NCI-H1436 treated with DMSO at 0.1 percent for 48 hours (cell line): ENCODE results near the gene SHC3.

ENCODE experiments used
- DNase-seq: peaks from one replicate; lab custom pipeline; 2025; lab: John Stamatoyannopoulos, UW

Gene SHC3

DNA sequence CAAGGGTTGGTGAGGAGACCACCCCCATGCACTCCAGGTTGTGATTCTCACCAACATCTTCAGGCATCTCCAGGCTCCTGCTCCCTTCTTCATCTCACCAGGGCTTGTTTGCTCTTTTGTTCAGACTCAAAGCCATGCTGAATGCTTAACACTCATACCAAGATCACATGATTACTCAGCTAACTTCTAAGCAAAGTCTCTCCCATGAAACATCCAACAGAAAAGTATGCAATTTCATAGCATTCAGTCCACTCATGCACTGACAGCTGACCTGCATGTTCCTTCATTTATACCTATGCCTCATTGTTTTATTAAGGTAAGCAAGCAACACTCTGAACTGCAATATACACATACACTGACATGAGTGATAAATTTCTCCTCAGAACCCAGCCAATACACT is 69.0 kb downstream of the SHC3 start:
- no peak for DNase-seq

DNA sequence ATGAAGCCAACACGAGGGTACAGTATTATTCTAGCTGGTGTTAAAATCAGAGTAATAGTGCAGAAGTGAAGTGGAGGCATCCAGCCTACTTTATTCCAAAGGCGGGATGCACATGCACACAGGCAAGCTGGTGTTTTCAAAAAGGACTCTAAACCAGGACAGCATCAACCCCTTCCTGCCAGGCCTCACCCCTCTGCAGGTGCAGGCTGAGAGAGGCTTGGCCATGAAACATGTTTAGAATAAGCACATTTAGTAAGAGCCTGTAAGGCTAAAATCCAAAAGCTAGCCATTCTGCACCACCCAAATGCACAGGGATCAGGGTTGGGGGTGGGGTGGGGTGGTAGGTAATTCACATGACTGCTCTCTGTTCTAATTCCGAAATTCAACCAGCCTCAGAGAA is 71.2 kb downstream of the SHC3 start:
- DNase-seq = no peak

DNA sequence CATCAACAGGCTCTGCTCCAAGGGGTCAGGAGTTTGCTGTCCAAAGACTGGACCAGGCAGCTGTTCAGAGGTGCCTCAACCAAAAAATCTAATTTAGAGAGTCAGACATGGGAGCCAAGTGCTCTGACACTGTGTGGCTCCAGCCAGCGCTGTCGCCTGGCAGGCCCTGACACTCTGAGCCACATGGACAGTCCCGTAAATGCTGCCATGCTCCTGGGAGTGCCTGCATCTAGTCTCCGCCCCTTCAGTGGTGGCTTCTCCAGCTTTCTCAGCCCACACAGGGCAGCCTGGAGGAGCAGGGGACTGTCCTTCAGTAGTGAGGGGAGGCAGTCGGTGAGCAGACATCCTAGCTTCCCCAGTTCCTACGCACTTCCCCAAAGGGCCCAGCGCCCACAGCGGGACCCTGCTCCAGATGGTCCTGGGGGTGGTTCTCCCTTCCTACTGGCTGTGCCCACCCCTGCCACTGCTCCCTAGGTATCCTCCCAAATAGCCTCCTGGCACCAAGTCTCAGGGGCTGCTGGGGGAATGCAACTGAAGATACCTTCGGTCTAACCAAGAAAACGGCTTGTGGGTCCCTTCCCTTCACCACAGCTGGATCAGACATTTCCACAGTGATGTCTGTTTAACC is 72.3 kb downstream of the SHC3 start:
- DNase-seq = no peak

DNA sequence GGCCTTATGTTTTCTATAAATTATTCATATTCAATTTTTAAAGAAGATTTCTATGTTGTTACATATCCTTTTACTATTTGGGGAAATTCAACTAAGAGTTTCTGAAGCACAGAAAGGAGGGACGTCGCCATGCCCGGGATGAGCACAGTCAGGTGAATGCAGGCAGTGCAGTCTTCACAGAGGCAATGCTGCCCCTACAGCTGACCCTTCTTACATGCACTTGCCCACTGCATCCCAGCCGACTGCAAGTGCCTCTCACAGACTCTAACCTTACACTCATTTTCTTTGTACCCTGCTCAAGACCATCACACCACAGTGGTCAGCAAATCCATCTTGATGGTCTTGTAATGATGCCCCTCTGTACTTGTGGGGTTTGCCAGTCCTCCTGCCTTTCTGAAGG is 73.8 kb downstream of the SHC3 start:
- DNase-seq = no peak

DNA sequence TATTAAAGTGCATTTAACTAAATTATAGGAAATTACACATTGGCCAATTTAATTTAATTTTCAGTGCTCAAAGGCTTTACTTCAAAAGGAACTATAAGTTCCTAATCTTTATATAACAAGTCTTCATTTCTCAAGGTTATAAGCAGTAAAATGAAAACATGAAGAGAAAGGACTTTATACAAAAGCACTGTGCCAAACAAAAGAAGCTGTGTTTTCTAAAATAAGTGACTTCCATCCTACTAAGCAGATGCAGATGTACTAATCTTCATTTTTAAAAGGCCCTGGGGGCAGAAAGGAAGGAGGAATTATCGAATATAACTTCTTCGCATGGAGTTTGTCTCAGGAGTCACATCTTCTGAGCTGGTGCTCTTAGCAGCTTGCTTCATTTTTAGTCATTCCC is 81.4 kb downstream of the SHC3 start:
- DNase-seq = no peak

DNA sequence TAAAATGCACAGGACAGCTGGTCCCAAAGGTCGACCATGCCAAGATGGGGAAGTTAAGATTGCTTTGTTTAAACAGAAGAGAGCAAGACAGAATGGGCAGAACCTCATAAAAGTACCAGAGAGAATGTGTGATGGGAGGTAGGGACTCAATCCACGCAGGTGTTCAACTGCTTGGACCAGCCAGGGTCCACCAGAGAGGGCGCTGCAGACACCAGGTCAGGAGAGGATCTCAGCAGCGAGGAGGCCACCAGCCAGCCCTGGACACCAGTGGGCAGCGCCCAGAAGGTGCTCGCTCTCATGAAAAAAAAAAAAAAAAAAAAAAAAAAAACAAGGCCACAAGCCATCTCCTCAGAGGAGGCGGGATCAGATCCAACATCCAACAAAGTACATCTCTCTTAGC is 81.8 kb downstream of the SHC3 start:
- no peak for DNase-seq

DNA sequence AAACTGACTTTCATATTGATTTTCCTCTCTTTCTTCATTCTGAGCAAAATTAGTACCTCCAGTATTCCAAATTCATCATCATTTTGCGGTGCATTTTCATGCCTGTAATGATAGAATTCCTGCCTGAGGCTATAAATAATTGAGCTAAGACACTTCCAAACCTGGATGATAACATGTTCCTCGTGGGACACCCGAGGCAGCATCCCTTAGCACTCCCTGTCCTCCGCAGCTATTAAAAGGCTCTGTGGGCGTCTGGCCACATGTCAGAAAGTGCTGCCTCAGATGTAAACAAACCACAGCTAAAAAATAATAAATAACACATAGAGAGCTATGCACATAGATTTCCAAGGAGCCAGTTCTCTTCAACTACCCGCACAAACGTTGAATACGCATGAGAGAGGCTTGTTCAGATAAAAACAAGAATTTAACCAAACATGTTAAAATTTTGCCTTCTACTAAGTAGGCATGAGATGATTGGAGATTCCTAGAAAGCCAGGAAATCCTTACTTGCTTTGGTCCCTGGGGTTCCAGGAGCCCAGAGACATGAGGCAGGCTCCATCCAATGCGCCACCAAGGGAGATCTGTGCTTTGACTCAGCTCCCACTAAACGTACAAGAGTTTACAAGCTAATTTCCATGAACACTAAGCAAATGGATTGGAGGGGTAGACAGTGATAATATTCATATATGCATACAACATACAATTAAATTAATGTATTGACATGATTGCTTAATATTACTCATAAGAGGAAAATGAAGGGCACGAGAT is 82.7 kb downstream of the SHC3 start:
- DNase-seq = no peak

DNA sequence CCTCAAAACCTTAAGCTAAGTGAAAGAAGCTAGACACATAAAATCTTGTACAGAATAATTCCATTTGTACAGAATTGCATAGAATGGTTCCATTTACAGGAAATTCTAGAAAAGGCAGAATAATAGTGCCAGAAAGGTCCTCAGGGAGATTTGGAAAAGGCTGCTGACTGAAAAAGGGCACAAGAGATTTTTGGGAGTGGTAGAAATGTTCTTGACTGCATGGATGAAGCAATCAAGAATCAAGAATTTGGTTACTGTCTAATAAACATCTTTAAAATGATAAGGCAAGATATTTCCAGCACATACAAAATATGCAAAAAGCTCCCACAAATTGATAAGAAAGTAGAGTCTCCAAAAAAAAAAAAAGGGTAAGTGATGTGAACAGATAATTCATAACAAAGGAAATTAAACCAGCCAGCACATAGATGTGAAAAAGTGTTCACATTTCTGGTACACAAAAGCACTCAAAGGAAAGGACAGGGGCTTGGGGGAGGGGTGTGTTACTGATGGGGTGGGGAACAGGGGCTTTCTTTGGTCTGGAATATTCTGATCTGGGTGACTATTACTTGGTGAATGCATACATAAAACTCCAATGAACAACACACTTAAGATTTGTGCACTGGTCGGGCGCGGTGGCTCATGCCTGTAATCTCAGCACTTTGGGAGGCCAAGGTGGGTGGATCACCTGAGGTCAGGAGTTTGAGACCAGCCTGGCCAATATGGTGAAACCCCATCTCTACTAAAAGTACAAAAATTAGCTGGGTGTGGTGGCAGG is 85.2 kb downstream of the SHC3 start:
- DNase-seq = no peak

DNA sequence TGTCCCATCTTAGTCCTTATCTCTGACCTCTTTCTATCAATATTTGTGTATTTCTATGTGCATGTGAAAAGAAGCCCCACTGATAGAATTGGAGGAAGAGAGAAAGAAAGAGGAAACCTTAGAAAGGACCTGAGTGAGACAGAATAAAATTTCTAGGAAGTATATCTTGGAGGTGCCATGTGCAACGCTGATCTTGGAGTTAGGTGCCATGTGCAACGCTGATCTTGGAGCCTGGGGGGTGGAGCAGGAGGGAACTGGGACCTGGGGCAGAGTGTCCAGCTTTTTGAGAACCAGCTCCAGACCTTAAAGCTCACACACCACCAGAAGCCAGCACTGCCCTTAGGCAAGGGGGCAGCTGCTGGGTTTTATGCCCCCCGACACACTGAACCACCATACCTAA is 89.4 kb downstream of the SHC3 start:
- DNase-seq = no peak

DNA sequence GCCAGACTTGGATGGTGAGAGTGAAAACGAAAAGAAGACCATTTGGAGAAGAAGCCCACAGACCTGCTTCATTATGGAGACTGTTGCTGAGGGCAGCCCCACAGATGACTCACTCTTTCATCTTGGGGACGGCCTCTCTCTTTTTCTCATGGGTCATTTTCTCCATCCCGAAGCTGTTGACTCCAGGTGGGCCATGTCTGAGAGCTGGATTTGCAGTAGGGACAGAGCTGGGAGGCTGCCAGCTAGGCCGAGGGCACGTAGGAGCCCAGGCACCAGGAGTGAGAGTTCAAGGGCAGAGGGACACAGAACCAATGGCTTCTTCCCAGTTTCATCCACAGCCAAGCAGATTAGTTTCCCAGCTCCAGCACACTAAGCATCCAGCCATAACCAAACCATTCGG is 95.0 kb downstream of the SHC3 start:
- DNase-seq = no peak

DNA sequence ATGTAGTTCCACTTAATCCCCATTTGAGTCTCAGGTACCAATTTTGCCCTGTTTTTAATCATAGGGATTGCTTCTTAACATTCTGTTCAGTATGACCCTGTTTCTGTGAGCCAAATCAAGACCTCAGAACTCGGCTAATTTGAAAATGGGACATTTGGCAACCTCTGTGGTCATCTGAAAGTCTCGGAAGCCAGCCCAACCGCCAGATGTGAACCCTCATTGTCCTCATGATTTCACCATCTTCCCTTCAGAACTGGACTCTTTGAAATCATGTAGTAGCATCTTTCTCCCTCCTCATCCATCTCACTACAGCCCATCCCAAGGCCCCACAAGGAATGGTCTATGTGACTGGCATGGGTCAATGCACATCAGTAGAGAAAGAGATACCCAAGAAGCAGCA is 98.4 kb downstream of the SHC3 start:
- no peak for DNase-seq

DNA sequence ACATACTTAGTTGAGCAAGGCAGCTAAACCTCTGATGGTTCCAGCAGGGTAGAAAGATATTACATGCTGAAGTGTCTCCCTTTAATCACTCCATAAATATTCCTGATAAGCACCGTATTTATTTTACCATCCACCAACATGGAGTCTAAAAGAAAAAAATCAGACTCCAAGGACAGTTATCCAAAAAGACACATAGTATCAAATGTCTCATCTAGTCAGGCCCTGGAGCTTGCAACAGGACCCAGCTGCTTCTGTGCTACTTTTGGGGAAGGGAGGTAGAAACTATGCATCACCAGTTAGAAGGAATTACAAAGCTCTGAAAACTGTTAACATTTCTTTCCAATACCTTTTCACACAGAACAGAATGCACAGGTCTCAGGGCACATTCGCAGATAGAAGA is 99.2 kb downstream of the SHC3 start:
- no peak for DNase-seq

DNA sequence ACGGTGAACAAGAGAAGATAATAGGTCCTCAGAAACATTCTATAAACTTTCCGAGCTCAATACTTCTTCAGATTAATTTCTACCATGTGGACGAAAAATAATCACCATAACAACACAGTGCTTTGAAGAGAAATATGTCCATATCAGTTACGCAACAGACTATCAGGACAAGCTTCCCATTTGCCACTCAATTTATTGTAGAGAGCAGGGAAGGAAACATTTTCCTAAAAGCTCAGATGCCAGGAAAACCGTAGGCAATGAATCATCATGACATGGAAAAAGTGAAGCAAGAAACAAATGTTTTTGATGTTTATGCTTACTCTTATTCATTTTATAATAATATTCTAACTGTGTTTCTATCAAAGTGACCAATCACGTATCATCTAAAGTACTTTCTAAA is 99.8 kb downstream of the SHC3 start:
- no peak for DNase-seq

DNA sequence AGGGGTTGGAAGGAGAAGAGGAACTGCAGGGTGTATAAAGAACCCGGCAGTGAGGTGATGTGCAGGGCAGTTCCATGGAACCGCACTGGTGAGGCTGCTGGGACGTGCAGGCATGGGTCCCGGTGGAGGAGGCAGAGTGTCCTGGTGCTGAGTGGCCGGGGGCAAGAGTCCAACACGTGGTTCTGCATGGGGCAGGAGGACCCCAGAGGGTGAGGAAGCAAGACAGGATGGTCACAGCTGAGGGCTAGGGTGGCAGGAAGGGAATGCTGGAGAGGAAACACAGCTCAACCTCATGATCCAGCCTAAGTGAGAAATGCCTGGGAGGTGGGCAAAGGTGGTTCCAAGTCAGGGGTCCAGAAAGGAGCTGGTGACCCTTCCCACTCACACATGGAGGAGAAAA is 100.2 kb downstream of the SHC3 start:
- DNase-seq = no peak

DNA sequence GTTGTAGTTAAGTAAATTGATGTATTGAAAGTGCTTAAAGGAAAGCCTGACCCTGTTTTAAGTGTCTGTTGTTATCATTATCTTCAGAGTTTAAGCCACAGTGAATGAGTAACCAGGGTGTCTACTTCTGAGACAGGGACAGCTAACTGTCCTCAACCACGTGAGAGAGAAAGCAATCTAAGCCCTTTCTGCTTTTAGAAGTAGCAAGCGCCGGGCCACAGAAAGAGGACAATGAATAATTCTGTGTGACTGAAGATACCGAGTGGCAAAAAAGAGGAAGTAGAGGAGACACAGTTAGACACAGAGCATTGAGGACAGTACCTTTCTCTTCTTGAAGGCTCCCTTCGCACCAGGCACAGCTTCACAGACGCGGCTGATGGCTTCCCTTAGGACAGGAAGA is 101.1 kb downstream of the SHC3 start:
- DNase-seq = no peak

DNA sequence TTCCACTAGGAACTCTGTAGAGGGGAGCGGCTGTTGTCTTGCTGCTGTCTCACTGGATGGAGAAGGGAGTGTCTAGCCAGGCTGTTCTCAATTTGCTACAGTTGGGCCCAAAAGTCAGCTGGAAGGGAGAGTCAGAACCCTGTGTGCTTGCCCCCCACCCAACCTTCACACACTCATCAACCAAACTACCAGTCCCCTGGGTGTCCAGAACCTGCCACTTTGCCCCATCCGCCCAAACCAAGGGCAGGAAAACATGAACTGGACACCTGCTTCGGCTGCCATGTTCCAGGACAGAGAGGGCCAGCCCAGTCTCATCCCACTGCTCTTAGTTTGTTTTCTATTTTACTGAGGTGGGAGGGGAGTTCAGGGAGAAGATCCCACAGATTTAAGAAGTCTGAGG is 105.2 kb downstream of the SHC3 start:
- DNase-seq = no peak

DNA sequence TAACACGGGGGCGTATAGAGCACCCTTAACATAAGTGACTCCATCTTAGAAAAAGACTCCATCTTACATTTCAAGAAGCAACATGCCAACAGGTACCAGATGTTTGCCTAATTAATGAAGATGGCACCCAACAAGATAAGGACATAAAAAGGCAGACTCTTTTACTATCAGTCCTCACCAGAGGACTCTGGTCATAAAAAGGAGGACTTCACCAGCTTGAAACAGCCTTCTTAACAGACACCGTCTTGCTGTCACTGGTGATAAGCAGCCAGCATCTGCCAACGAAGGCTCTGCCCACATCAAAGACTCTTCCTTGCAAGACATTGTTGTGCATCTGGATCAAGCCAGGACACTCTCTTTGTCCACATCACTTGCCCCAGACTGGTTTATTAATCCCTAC is 107.0 kb downstream of the SHC3 start:
- DNase-seq = no peak

DNA sequence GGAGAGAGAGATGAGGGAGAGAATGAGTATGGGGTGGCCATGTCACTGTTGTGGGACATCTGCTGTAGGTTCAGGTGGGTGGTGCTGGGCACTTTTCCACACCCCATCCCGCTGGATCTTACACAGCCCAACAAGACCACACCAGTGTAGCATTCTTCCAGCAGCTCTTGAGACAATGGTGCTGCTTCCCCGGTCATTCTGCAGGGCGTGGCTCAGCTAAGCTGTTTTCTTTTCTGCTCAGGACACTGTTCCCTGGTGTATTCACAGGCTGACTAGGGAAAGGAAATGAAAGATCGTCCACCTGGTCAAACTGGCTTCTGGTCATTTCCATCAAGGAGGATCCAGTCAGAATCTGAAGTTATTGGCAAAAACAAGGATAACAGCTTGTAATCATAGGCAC is 111.8 kb downstream of the SHC3 start:
- DNase-seq = no peak

DNA sequence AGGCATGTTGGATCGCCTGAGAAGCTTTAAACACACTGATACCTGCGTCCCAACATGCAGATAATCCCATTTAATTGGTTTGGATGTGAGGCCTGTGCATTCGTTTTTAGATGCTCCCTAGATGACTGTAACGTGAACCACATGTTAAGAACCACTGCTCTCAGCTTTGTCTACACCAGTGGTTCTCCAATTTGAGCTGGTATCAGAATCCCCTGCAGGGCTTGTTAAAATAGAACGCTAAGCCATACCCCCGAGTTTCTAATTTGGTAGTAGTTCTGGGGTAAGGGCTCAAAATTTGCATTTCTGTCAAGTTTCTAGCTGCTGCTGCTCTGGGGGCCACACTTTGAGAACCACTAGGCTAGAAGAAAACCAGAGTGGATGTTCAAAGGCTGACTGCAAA is 112.7 kb downstream of the SHC3 start:
- no peak for DNase-seq

DNA sequence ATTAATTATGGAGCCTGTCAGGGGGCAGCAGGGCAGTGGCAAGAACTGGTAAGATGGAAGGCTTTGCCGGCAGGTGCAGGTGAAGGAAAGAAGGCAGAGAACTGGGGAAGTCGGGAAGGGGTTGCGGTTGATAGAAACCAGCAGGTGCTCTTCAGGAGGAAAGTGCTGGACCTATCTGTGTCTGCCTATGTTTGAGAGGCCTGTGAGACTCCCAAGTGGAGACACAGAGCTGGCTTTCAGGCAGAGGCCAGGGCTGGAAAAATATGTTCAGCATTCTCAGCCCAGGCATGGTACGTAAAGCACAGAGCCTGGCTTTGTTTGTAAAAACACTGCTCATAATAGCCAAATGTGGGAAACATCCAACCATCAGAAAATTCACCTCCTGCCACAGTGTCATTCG is 117.8 kb downstream of the SHC3 start:
- no peak for DNase-seq

DNA sequence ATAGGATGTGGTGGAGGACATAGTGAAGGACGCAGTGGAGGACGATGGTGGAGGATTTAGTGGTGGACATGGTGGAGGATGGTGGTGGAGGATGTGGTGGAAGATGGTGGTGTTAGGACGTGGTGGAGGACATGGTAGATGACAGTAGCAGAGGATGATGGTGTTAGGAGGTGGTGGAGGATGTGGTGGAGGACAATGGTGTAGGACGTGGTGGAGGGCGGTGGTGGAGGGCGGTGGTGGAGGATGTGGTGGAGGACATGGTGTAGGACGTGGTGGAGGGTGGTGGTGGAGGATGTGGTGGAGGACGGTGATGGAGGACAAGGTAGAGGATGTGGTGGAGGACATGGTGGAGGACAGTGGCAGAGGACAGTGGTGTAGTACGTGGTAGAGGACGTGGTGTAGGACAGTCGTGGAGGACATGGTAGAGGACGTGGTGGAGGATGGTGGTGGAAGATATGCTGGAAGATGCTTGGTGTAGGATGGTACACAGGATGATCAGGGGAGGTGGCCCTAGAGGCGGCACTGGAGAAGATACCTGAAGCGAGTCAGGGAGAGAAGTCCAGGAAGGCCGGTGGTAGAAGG is 118.6 kb downstream of the SHC3 start:
- no peak for DNase-seq

DNA sequence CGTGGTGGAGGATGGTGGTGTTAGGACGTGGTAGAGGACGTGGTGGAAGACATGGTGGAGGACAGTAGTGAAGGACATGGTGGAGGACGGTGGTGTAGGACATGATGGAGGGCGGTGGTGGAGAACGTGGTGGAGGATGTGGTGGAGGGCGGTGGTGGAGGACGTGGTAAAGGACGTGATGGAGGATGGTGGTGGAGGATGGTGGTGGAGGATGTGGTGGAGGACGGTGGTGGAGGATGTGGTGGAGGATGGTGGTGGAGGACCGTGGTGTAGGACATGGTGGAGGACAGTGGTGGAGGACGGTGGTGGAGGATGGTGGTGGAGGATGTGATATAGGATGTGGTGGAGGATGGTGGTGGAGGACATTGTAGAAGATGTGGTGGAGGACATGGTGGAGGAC is 119.7 kb downstream of the SHC3 start:
- DNase-seq = no peak

DNA sequence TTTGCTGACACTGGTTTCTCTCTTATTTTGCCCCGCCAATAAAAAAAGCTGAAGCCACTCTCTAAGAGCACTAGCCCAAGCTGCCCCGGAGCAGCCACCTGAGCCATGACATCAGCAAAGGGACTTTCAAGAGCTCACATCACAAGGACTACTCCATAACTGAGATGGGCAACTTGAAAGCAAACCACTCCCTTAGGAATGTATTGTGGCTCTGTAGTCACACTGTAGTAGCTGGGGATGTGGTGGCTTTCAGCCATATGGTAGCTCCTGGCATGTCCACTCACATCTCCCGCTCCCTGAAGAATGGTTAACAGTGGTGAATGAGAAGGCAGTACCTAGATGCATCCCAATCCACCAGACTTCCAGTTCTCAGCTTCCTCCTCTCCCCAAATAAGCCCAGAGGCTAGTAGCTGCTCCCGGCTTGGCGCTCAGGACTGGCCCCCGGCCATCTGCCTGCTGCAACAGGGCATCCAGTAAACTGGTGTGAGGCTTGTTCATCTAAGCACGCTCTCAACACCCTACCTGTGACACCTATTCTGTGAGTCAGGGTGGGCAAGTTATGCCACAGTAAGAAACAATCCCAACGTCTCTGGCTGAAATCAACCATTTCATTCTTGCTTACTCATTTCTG is 123.6 kb downstream of the SHC3 start:
- DNase-seq = no peak
